HG03432 (cell line): Measurements from ENCODE around the gene FSD2.
A peak's percentile ranks its signal among the peaks of the same experiment; 100 is the strongest.
"Not testable (repeated sequence)": the region's sequence is repeated elsewhere in the genome, so short reads cannot be mapped to it uniquely, and the experiment has no call there.

Experiments
- ATAC-seq: cut with Tn5 transposase; IDR thresholded peaks from one replicate; pipeline ENCODE4 v1.9.1; 2021; ENCODE audit warnings: mild to moderate bottlenecking, moderate library complexity; ENCODE audit not compliant: unreplicated experiment

The FSD2 gene

GRCh38 chr15:82830427-82831173 lies 24.7 kb upstream of the FSD2 start:
- ATAC-seq: no peak

GRCh38 chr15:82829234-82829633 lies 23.4 kb upstream of the FSD2 start:
- no peak for ATAC-seq

- no peak for ATAC-seq
Observed at GRCh38 chr15:82828075-82828474, 22.2 kb upstream of the FSD2 start.

GRCh38 chr15:82823049-82823448 lies 17.2 kb upstream of the FSD2 start:
- ATAC-seq: no peak

- ATAC-seq: not testable (repeated sequence)
Observed at GRCh38 chr15:82821851-82822250, 16.0 kb upstream of the FSD2 start.

GRCh38 chr15:82821396-82821795 lies 15.5 kb upstream of the FSD2 start:
- ATAC-seq: not testable (repeated sequence)

- no peak for ATAC-seq
Observed at GRCh38 chr15:82820128-82820527, 14.3 kb upstream of the FSD2 start.

- no peak for ATAC-seq
Observed at GRCh38 chr15:82812994-82813393, 7.1 kb upstream of the FSD2 start.

GRCh38 chr15:82810890-82811426 lies 5.1 kb upstream of the FSD2 start:
- no peak for ATAC-seq

- ATAC-seq: peak; percentile 13
Observed at GRCh38 chr15:82810061-82810889, 4.4 kb upstream of the FSD2 start.

- peak; percentile 83 for ATAC-seq
Observed at GRCh38 chr15:82809308-82810060, 3.6 kb upstream of the FSD2 start, which contains the start of gene WHAMM. TSS of gene WHAMM (plus strand) at chr15:82809628. CDS start at chr15:82809727, 99 bp downstream.

GRCh38 chr15:82808634-82809041 lies 2.8 kb upstream of the FSD2 start:
- ATAC-seq: no peak

GRCh38 chr15:82807920-82808633 lies 2.2 kb upstream of the FSD2 start:
- ATAC-seq: no peak

- ATAC-seq: no peak
Observed at GRCh38 chr15:82804575-82804949, 1.3 kb downstream of the FSD2 start.

GRCh38 chr15:82803793-82804574 lies 1.9 kb downstream of the FSD2 start:
- ATAC-seq: no peak

GRCh38 chr15:82802497-82802896 lies 3.4 kb downstream of the FSD2 start:
- ATAC-seq: no peak

GRCh38 chr15:82799183-82799841 lies 6.6 kb downstream of the FSD2 start:
- ATAC-seq: no peak

GRCh38 chr15:82798531-82799166 lies 7.2 kb downstream of the FSD2 start:
- ATAC-seq: no peak

- no peak for ATAC-seq
Observed at GRCh38 chr15:82798104-82798503, 7.8 kb downstream of the FSD2 start.
